Mesothelial cell of epicardium (in vitro differentiated cells): ENCODE results near the gene CNTNAP5. TPM values are rescaled to one million over a fixed set of nuclear protein-coding genes. Genes with fewer than 3 reads are reported as not detected.

ENCODE experiments used
- DNase-seq, 2 experiments: peaks; one replicate each; pipeline ENCODE4 v3.0.0; 2021; ENCODE audit warnings: low spot score in 2 of 2; ENCODE audit not compliant: unreplicated experiment in 2 of 2
- H3K27ac Mint-ChIP-seq: 2 replicates; pipeline ENCODE4 v1.8.0; 2021; ENCODE audit warnings: mixed read lengths
- H3K27me3 Mint-ChIP-seq: 2 replicates; pipeline ENCODE4 v1.8.0; 2021; ENCODE audit warnings: low read depth, mixed read lengths
- H3K36me3 Mint-ChIP-seq: 2 replicates; pipeline ENCODE4 v1.8.0; 2021; ENCODE audit warnings: mixed read lengths
- H3K4me1 Mint-ChIP-seq: 2 replicates; pipeline ENCODE4 v1.8.0; 2021; ENCODE audit warnings: mixed read lengths
- H3K4me3 Mint-ChIP-seq: 2 replicates; pipeline ENCODE4 v1.8.0; 2021; ENCODE audit warnings: mild to moderate bottlenecking, moderate library complexity, mixed read lengths
- H3K9me3 Mint-ChIP-seq: 2 replicates; pipeline ENCODE4 v1.8.0; 2021; ENCODE audit warnings: mixed read lengths
- CTCF ChIP-seq: fragments of 200-600 bp; sonication (generic); IDR thresholded peaks from one replicate; pipeline ENCODE4 v1.5.0; 2021; ENCODE audit warnings: antibody characterized with exemption; ENCODE audit not compliant: unreplicated experiment
- total RNA-seq: library from RNA; stranded (reverse); gene quantifications from 3 replicates; pipeline ENCODE4 v1.2.1, GENCODE V29; 2021

Gene CNTNAP5
- total RNA-seq, 1 donor from 2014 or later, result 0.22 TPM

DNA sequence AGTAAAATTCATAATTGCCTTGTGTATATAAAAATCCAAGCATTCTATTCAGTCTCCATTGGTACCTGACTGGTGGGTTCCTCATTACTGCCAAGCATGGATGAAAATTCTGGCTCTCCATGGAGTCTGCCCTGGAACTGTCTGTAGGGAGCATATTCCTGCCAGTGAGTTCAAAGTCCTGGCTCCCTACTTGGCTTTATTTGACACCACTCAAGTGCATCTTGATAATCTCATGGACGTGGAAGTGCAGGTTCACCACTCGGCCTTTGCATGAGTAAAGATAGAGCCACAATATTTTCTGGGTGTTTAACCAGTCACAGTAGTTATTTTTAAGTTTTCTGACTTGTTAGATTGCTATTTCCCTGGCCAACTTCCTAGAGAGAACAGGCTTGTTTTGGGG is 63.5 kb downstream of the CNTNAP5 start:
- H3K27ac Mint-ChIP-seq, result no peak overlapping the region

DNA sequence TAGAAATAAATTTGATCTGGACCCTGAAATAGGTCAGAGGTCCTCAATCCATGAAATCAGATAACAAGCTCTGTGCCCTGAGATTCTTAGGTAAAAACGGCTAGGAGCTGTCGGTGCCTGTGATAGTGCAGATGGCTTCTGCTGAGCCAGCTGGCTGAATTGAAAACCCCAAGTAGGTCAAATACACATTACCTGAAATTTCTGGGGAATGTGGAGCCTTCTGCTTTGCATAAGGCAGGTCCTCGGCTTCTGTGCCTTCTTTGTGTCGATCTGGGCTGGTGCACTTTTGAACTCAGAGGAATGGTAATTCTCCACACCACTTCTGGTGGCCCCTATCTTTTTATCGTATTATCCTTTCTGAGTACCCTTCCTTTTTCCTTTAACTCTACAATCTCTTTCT is 66.6 kb downstream of the CNTNAP5 start:
- no peak overlapping the region for H3K27ac Mint-ChIP-seq

More for the DNA sequence above, 63.5 kb downstream of the CNTNAP5 start:
- Mint-ChIP-seq H3K9me3 (peaks cover 33% of the 10 kb centered on the region), H3K27me3 (peaks cover 3% of the 10 kb centered on the region), H3K36me3 (no peaks in the 10 kb centered on the region), H3K4me3 (no peak overlapping the region), H3K4me1 (no peaks in the 10 kb centered on the region)
- no peak for TF ChIP-seq CTCF
- no peak for DNase-seq

GRCh38 chr2:124092651-124093050 is 67.6 kb downstream of the CNTNAP5 start:
- DNase-seq, result no peak
- H3K27ac Mint-ChIP-seq, result no peak overlapping the region
- no peaks in the 10 kb centered on the region for H3K36me3 Mint-ChIP-seq
- peaks cover 11% of the 10 kb centered on the region for H3K9me3 Mint-ChIP-seq
- H3K27me3 Mint-ChIP-seq, result peaks cover 5% of the 10 kb centered on the region
- no peak overlapping the region for H3K4me3 Mint-ChIP-seq
- TF ChIP-seq CTCF, result no peak
- H3K4me1 Mint-ChIP-seq, result no peaks in the 10 kb centered on the region

More for the DNA sequence above, 66.6 kb downstream of the CNTNAP5 start:
- H3K4me3 Mint-ChIP-seq, result no peak overlapping the region
- TF ChIP-seq CTCF, result no peak
- peaks cover 19% of the 10 kb centered on the region for H3K9me3 Mint-ChIP-seq
- DNase-seq, result no peak
- no peaks in the 10 kb centered on the region for H3K4me1 Mint-ChIP-seq
- peaks cover 5% of the 10 kb centered on the region for H3K27me3 Mint-ChIP-seq
- no peaks in the 10 kb centered on the region for H3K36me3 Mint-ChIP-seq

DNA sequence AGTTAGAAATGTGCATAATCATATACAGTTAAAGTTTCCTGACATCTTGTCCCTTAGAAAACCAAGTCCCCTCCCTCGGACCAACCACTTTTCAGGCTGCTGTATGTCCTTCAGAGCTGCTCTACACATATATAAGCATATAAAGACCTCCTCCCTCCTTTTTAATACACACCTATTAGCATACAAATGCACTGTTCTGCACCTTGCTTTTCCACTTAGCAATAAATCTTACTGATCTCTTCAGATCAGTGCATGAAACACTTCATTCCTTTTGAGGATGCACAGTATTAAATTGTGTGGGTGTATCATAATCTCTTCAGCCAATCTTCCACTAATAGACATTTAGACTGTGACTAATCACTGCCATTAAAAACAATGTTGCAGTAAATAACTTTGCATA is 79.8 kb downstream of the CNTNAP5 start:
- peaks cover 7% of the 10 kb centered on the region for H3K27me3 Mint-ChIP-seq
- H3K36me3 Mint-ChIP-seq, result no peaks in the 10 kb centered on the region
- no peaks in the 10 kb centered on the region for H3K9me3 Mint-ChIP-seq
- no peak overlapping the region for H3K27ac Mint-ChIP-seq
- H3K4me1 Mint-ChIP-seq, result no peaks in the 10 kb centered on the region
- DNase-seq, result no peak
- H3K4me3 Mint-ChIP-seq, result no peak overlapping the region
- TF ChIP-seq CTCF, result no peak

- Mint-ChIP-seq H3K9me3 (no peaks in the 10 kb centered on the region), H3K27ac (no peak overlapping the region), H3K36me3 (no peaks in the 10 kb centered on the region), H3K4me1 (no peaks in the 10 kb centered on the region), H3K4me3 (no peak overlapping the region), H3K27me3 (peaks cover 6% of the 10 kb centered on the region)
- TF ChIP-seq CTCF, result no peak
- no peak for DNase-seq
These were observed 87.1 kb downstream of the CNTNAP5 start for GRCh38 chr2:124112206-124112605.

DNA sequence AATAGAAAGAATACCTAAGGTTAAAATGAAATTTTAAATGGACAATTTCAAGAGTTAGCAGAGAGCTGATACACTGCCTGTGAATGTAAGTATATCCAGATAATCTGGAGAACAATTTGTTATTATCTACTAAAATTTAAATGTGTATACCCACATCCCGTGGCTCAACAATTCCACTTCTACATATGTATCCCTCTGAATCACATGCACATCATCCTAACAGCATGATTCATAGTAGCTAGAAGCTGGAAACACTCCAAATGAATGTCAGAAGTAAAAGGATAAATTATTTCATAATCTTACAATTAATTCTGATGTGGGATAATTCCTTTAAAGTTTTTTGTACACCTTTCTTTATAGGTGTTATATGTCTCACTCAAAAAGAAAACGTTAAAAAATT is 87.9 kb downstream of the CNTNAP5 start:
- Mint-ChIP-seq H3K4me3 (no peak overlapping the region), H3K36me3 (no peaks in the 10 kb centered on the region), H3K9me3 (no peaks in the 10 kb centered on the region), H3K4me1 (no peaks in the 10 kb centered on the region), H3K27me3 (peaks cover 6% of the 10 kb centered on the region), H3K27ac (no peak overlapping the region)
- TF ChIP-seq CTCF, result no peak
- DNase-seq, result no peak
